HepG2 (cell line): ENCODE measurements around the gene FAM169A. TPM values are rescaled to one million over a fixed set of nuclear protein-coding genes. Genes with fewer than 3 reads are reported as not detected.
A peak's percentile ranks its signal among the peaks of the same experiment; 100 is the strongest.

Experiments used
- CBX5 ChIP-seq: sonication (generic); formaldehyde crosslinking; IDR thresholded peaks from 2 replicates; pipeline ENCODE4 v1.4.0; 2020; ENCODE audit warnings: missing genetic modification reagents, borderline replicate concordance
- ELF3 ChIP-seq: IDR thresholded peaks from 2 replicates; pipeline ENCODE4 v1.6.1; 2016; ENCODE audit warnings: missing genetic modification reagents, missing compliant biosample characterization
- ERF ChIP-seq: IDR thresholded peaks from 2 replicates; pipeline ENCODE4 v1.6.1; 2018; ENCODE audit warnings: missing biosample characterization, missing genetic modification reagents
- ETV5 ChIP-seq: IDR thresholded peaks from 2 replicates; pipeline ENCODE4 v1.6.1; 2018; ENCODE audit warnings: missing biosample characterization, missing genetic modification reagents, inconsistent platforms, borderline replicate concordance
- HBP1 ChIP-seq: IDR thresholded peaks from 2 replicates; pipeline ENCODE4 v1.6.1; 2016; ENCODE audit warnings: low read depth, control low read depth
- HDAC2 ChIP-seq: sonication (generic); formaldehyde crosslinking; IDR thresholded peaks from 2 replicates; pipeline ENCODE4 v1.4.0; 2020; ENCODE audit warnings: missing genetic modification reagents
- KAT8 ChIP-seq: IDR thresholded peaks from 2 replicates; pipeline ENCODE4 v1.6.1; 2016; ENCODE audit warnings: missing genetic modification reagents, missing compliant biosample characterization
- NRL ChIP-seq: sonication (generic); formaldehyde crosslinking; IDR thresholded peaks from 2 replicates; pipeline ENCODE4 v1.5.0; 2020; ENCODE audit warnings: missing genetic modification reagents, mild to moderate bottlenecking, moderate library complexity, borderline replicate concordance
- REPIN1 ChIP-seq: sonication (generic); formaldehyde crosslinking; IDR thresholded peaks from 2 replicates; pipeline ENCODE4 v1.8.0; 2022; ENCODE audit warnings: missing genetic modification reagents, low read depth, mild to moderate bottlenecking, borderline replicate concordance
- SMC3 ChIP-seq: IDR thresholded peaks from 2 replicates; pipeline ENCODE4 v1.6.1; 2011; ENCODE audit warnings: low read length, improper control_type of control experiment
- SOX6 ChIP-seq, 2 experiments: fragments of 450-650 bp in 1 of 2; sonication (generic) in 1 of 2; formaldehyde crosslinking in 1 of 2; IDR thresholded peaks; 2 replicates each; pipeline versions ENCODE4 v1.4.0 to v1.6.1; 2017 to 2020; ENCODE audit warnings: antibody characterized with exemption in 1 of 2, mild to moderate bottlenecking in 1 of 2, missing genetic modification reagents in 1 of 2
- TEAD3 ChIP-seq: optimal IDR thresholded peaks from 2 replicates; pipeline ENCODE3; 2016; ENCODE audit warnings: borderline replicate concordance
- U2AF2 ChIP-seq: fragments of 200-400 bp; formaldehyde crosslinking; IDR thresholded peaks from 2 replicates; pipeline ENCODE4 v1.6.1; 2017; ENCODE audit warnings: low read depth, mild to moderate bottlenecking, low read length
- ZFP37 ChIP-seq: sonication (generic); formaldehyde crosslinking; IDR thresholded peaks from 2 replicates; pipeline ENCODE4 v1.4.0; 2020; ENCODE audit warnings: missing genetic modification reagents, borderline replicate concordance
- ZNF687 ChIP-seq: sonication (generic); formaldehyde crosslinking; IDR thresholded peaks from 2 replicates; pipeline ENCODE4 v1.5.1; 2020; ENCODE audit warnings: mild to moderate bottlenecking, missing genetic modification reagents, moderate library complexity
- ZSCAN25 ChIP-seq: sonication (generic); formaldehyde crosslinking; IDR thresholded peaks from 2 replicates; pipeline ENCODE4 v1.8.0; 2022; ENCODE audit warnings: mild to moderate bottlenecking, missing genetic modification reagents
- polyA plus RNA-seq, 8 experiments: library from polyadenylated mRNA; depleted of rRNA in 3 of 8; stranded (reverse) in 7 of 8; unstranded in 1 of 8; fragments of >200 nt; fragmentation: Illumina TruSeq in 4 of 8; extraction: Trizol in 4 of 8; gene quantifications; 2 replicates each; pipeline versions ENCODE4 v1.2.1 to v1.2.3, GENCODE V29; 2011 to 2016; ENCODE audit warnings: low read depth in 4 of 8, missing spikeins in 1 of 8, mixed read lengths in 1 of 8; ENCODE audit not compliant: insufficient read depth in 1 of 8
- total RNA-seq, 5 experiments: library from RNA; depleted of rRNA; stranded (reverse); fragments of >200 nt; fragmentation: Illumina TruSeq; extraction: Trizol; gene quantifications; 2 replicates each; pipeline ENCODE4 v1.2.3, GENCODE V29; 2016; ENCODE audit warnings: low read depth in 1 of 5
- TF ChIP-seq, protein P1 (sequence below): sonication (generic); formaldehyde crosslinking; conservative IDR thresholded peaks from 2 replicates; pipeline ENCODE4 v1.8.1; 2023; ENCODE audit warnings: missing genetic modification reagents
- TF ChIP-seq, protein P2 (sequence below): IDR thresholded peaks from 2 replicates; pipeline ENCODE4 v1.6.1; 2016; ENCODE audit warnings: missing compliant biosample characterization, missing genetic modification reagents, borderline replicate concordance
- TF ChIP-seq, protein P3 (sequence below): sonication (generic); formaldehyde crosslinking; IDR thresholded peaks from 2 replicates; pipeline ENCODE4 v1.4.0; 2020; ENCODE audit warnings: missing genetic modification reagents

The FAM169A gene
- total and polyA plus RNA-seq, 2 of the 13 experiments (the other 11 are each of a cell fraction or from before 2014, with no cell fraction given), result 21.1 to 110 TPM

DNA sequence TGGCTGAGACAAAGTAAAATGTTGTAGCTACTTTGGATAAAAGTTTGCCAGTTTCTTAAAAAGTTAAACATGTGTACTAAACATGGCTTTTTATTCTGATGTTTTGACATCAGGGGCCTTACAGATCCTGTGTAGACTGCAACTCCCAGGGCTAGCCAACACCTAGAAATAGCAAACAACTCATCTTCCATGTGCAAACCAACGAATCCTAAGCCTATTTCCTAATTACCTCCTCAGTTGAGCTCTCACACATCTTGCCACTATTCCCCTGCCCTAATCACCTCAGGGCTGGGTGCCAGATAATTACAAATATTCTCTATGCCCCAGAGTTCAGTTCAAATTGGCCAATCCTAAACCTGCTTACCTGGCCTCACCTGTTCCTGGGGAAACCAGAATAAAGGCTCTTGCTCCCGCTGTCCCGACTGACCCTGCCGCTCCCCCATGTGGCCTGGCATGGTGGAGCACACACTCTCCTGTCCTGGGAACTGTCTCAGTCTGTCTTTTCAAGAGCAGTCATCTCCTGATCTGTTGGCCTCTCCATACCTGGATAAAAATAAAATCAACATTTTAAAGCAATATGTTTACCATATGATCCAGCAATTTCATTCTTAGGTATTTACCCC is 37.1 kb upstream of the FAM169A start (continued):
- peak; percentile 57 for TF ChIP-seq TEAD3 (CRISPR knock-in tag)
- TF ChIP-seq NRL, result no peak
- TF ChIP-seq ETV5 (CRISPR knock-in tag), result peak; percentile 31; the same call in 1 of the 2 replicates
- peak; percentile 93 for TF ChIP-seq SMC3
- no peak for TF ChIP-seq SOX6 (IDR thresholded peaks at IDR 0.05)
- peak; percentile 44; the same call in 1 of the 2 replicates for TF ChIP-seq SOX6 (CRISPR knock-in tag; IDR thresholded peaks at IDR 0.05)
- no peak for TF ChIP-seq ZFP37 (CRISPR knock-in tag)
- TF ChIP-seq CBX5, result peak; percentile 67; the same call in 1 of the 2 replicates
- TF ChIP-seq, protein P1, sequence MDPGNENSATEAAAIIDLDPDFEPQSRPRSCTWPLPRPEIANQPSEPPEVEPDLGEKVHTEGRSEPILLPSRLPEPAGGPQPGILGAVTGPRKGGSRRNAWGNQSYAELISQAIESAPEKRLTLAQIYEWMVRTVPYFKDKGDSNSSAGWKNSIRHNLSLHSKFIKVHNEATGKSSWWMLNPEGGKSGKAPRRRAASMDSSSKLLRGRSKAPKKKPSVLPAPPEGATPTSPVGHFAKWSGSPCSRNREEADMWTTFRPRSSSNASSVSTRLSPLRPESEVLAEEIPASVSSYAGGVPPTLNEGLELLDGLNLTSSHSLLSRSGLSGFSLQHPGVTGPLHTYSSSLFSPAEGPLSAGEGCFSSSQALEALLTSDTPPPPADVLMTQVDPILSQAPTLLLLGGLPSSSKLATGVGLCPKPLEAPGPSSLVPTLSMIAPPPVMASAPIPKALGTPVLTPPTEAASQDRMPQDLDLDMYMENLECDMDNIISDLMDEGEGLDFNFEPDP (CRISPR knock-in tag), result 0 out of 2 replicates have a peak, but pooled peaks have one; percentile 57
- TF ChIP-seq, protein P2, sequence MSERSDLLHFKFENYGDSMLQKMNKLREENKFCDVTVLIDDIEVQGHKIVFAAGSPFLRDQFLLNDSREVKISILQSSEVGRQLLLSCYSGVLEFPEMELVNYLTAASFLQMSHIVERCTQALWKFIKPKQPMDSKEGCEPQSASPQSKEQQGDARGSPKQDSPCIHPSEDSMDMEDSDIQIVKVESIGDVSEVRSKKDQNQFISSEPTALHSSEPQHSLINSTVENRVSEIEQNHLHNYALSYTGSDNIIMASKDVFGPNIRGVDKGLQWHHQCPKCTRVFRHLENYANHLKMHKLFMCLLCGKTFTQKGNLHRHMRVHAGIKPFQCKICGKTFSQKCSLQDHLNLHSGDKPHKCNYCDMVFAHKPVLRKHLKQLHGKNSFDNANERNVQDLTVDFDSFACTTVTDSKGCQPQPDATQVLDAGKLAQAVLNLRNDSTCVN (CRISPR knock-in tag), result peak; percentile 63; the same call in 1 of the 2 replicates
- 0 out of 2 replicates have a peak, but pooled peaks have one; percentile 32 for TF ChIP-seq HBP1 (CRISPR knock-in tag)
- TF ChIP-seq ZSCAN25 (CRISPR knock-in tag), result 0 out of 2 replicates have a peak, but pooled peaks have one; percentile 28
- peak; percentile 35; the same call in 1 of the 2 replicates for TF ChIP-seq ZNF687 (CRISPR knock-in tag)
- TF ChIP-seq, protein P3, sequence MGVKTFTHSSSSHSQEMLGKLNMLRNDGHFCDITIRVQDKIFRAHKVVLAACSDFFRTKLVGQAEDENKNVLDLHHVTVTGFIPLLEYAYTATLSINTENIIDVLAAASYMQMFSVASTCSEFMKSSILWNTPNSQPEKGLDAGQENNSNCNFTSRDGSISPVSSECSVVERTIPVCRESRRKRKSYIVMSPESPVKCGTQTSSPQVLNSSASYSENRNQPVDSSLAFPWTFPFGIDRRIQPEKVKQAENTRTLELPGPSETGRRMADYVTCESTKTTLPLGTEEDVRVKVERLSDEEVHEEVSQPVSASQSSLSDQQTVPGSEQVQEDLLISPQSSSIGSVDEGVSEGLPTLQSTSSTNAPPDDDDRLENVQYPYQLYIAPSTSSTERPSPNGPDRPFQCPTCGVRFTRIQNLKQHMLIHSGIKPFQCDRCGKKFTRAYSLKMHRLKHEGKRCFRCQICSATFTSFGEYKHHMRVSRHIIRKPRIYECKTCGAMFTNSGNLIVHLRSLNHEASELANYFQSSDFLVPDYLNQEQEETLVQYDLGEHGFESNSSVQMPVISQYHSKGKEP, result no peak
- TF ChIP-seq KAT8 (CRISPR knock-in tag), result 0 out of 2 replicates have a peak, but pooled peaks have one; percentile 29
- TF ChIP-seq HDAC2 (CRISPR knock-in tag), result peak; percentile 32; the same call in 1 of the 2 replicates
- peak; percentile 52; the same call in 1 of the 2 replicates for TF ChIP-seq REPIN1 (CRISPR knock-in tag)
- no peak for TF ChIP-seq ELF3 (CRISPR knock-in tag)
- TF ChIP-seq U2AF2, result no peak
- peak; percentile 73; the same call in 1 of the 2 replicates for TF ChIP-seq ERF (CRISPR knock-in tag)
